Measurements from ENCODE around the gene GALT. TPM values are rescaled to one million over a fixed set of nuclear protein-coding genes. Genes with fewer than 3 reads are reported as not detected.

Gene GALT
- total and polyA plus RNA-seq, 2 of the 13 experiments (the other 11 are each of a cell fraction or from before 2014, with no cell fraction given), result 40.4 to 46.3 TPM

- DNase-seq (ENCODE audit: low spot score) (no peak), ATAC-seq (no peak; the same call in 2 of the 3 replicates), FAIRE-seq (no peak)
- Histone ChIP-seq H2AFZ (ENCODE audit: low read length) (no peak overlapping the region), H3K27ac (ENCODE audit: extremely low read length, insufficient read depth, low read length) (no peak overlapping the region), H3K27me3 (ENCODE audit: control insufficient read depth in 1 of 2, insufficient read depth in 2 of 2, low read length in 2 of 2) (0 out of 5 replicates have a peak, but pooled peaks cover 0 to 3% of the 10 kb centered on the region in 2 experiments), H3K9ac (ENCODE audit: insufficient read depth, low read depth, low read length) (no peak overlapping the region), H3K4me2 (ENCODE audit: low read depth, low read length) (no peak overlapping the region), H4K20me1 (ENCODE audit: insufficient read depth, low read length) (no peaks in the 10 kb centered on the region), H3K4me3 (replicated peaks in 1 of 3; ENCODE audit: insufficient read depth in 1 of 3, low read depth in 2 of 3, low read length in 3 of 3) (no peak overlapping the region), H3K79me2 (ENCODE audit: insufficient read depth, low read length) (no peaks in the 10 kb centered on the region), H3K9me3 (ENCODE audit: low read length) (no peaks in the 10 kb centered on the region), H3K36me3 (replicated peaks in 1 of 2; ENCODE audit: control insufficient read depth in 1 of 2, insufficient read depth in 2 of 2, low read length in 2 of 2) (no peaks in the 10 kb centered on the region), H3K4me1 (ENCODE audit: insufficient read depth, low read length) (no peaks in the 10 kb centered on the region)
- BruUV-seq (replicated peaks), result no TSS peak
- no CpG with 5 or more reads among the region's 1 CpG for WGBS (ENCODE audit: low lambda C conversion rate)
- in situ Hi-C loops (cut with HindIII; ENCODE audit: extremely low pct_ligation_motif_present, low pct_unique_long_range_greater_than_20kb), result no loop called here
- intact Hi-C loops (cut with micrococcal nuclease; ENCODE audit: unreplicated experiment), result no loop called here
- CTCF ChIA-PET (ENCODE audit: low intra/inter-chr PET ratio, low total read pairs), result no interaction called here
- POLR2A ChIA-PET, result no interaction called here
- TF ChIP-seq MLX (CRISPR knock-in tag; IDR thresholded peaks at IDR 0.05) (no peak), SP2 (CRISPR knock-in tag; IDR thresholded peaks at IDR 0.05) (no peak), ZNF441 (CRISPR knock-in tag; IDR thresholded peaks at IDR 0.05; ENCODE audit: borderline replicate concordance) (no peak), FOXJ3 (CRISPR knock-in tag; IDR thresholded peaks at IDR 0.05; ENCODE audit: borderline replicate concordance) (no peak), STAT5B (CRISPR knock-in tag; IDR thresholded peaks at IDR 0.05) (no peak), ZNF503 (CRISPR knock-in tag; IDR thresholded peaks at IDR 0.05) (no peak), NFIC (IDR thresholded peaks at IDR 0.05; ENCODE audit: low read length) (no peak), KDM2A (CRISPR knock-in tag; IDR thresholded peaks at IDR 0.05; ENCODE audit: borderline replicate concordance, low read depth) (no peak), RELA (CRISPR knock-in tag; IDR thresholded peaks at IDR 0.05) (no peak), NFE2L1 (CRISPR knock-in tag; IDR thresholded peaks at IDR 0.05; ENCODE audit: borderline replicate concordance) (no peak), ZNF691 (CRISPR knock-in tag; IDR thresholded peaks at IDR 0.05; ENCODE audit: borderline replicate concordance, low read depth) (no peak), ZNF317 (CRISPR knock-in tag; IDR thresholded peaks at IDR 0.05) (no peak), BATF2 (CRISPR knock-in tag; IDR thresholded peaks at IDR 0.05) (no peak), RNF2 (conservative IDR thresholded peaks at IDR 0.05; ENCODE audit: low read depth) (no peak)
- TF ChIP-seq, protein P1, sequence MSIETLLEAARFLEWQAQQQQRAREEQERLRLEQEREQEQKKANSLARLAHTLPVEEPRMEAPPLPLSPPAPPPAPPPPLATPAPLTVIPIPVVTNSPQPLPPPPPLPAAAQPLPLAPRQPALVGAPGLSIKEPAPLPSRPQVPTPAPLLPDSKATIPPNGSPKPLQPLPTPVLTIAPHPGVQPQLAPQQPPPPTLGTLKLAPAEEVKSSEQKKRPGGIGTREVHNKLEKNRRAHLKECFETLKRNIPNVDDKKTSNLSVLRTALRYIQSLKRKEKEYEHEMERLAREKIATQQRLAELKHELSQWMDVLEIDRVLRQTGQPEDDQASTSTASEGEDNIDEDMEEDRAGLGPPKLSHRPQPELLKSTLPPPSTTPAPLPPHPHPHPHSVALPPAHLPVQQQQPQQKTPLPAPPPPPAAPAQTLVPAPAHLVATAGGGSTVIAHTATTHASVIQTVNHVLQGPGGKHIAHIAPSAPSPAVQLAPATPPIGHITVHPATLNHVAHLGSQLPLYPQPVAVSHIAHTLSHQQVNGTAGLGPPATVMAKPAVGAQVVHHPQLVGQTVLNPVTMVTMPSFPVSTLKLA (IDR thresholded peaks at IDR 0.05), result no peak
- TF ChIP-seq, protein P2, sequence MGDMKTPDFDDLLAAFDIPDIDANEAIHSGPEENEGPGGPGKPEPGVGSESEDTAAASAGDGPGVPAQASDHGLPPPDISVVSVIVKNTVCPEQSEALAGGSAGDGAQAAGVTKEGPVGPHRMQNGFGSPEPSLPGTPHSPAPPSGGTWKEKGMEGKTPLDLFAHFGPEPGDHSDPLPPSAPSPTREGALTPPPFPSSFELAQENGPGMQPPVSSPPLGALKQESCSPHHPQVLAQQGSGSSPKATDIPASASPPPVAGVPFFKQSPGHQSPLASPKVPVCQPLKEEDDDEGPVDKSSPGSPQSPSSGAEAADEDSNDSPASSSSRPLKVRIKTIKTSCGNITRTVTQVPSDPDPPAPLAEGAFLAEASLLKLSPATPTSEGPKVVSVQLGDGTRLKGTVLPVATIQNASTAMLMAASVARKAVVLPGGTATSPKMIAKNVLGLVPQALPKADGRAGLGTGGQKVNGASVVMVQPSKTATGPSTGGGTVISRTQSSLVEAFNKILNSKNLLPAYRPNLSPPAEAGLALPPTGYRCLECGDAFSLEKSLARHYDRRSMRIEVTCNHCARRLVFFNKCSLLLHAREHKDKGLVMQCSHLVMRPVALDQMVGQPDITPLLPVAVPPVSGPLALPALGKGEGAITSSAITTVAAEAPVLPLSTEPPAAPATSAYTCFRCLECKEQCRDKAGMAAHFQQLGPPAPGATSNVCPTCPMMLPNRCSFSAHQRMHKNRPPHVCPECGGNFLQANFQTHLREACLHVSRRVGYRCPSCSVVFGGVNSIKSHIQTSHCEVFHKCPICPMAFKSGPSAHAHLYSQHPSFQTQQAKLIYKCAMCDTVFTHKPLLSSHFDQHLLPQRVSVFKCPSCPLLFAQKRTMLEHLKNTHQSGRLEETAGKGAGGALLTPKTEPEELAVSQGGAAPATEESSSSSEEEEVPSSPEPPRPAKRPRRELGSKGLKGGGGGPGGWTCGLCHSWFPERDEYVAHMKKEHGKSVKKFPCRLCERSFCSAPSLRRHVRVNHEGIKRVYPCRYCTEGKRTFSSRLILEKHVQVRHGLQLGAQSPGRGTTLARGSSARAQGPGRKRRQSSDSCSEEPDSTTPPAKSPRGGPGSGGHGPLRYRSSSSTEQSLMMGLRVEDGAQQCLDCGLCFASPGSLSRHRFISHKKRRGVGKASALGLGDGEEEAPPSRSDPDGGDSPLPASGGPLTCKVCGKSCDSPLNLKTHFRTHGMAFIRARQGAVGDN (CRISPR knock-in tag; IDR thresholded peaks at IDR 0.05), result no peak
Observed at GRCh38 chr9:34599546-34599945, 46.9 kb upstream of the GALT start.

Measured in HepG2 (cell line).